LNCAP (cell line): Measurements from ENCODE around the gene CYSRT1.

Experiments
- TF ChIP-seq, protein P1 (sequence below): fragments of 450-650 bp; IDR thresholded peaks from 2 replicates; pipeline ENCODE4 v1.5.1; 2017; ENCODE audit warnings: mild to moderate bottlenecking

CYSRT1 gene

GRCh38 chr9:137198051-137198901, 26.7 kb upstream of the CYSRT1 start:
- TF ChIP-seq, protein P1, sequence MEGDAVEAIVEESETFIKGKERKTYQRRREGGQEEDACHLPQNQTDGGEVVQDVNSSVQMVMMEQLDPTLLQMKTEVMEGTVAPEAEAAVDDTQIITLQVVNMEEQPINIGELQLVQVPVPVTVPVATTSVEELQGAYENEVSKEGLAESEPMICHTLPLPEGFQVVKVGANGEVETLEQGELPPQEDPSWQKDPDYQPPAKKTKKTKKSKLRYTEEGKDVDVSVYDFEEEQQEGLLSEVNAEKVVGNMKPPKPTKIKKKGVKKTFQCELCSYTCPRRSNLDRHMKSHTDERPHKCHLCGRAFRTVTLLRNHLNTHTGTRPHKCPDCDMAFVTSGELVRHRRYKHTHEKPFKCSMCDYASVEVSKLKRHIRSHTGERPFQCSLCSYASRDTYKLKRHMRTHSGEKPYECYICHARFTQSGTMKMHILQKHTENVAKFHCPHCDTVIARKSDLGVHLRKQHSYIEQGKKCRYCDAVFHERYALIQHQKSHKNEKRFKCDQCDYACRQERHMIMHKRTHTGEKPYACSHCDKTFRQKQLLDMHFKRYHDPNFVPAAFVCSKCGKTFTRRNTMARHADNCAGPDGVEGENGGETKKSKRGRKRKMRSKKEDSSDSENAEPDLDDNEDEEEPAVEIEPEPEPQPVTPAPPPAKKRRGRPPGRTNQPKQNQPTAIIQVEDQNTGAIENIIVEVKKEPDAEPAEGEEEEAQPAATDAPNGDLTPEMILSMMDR, result no peak

GRCh38 chr9:137198902-137199283, 26.1 kb upstream of the CYSRT1 start:
- TF ChIP-seq, protein P1, result no peak

- TF ChIP-seq, protein P1, result no peak
Observed at GRCh38 chr9:137199411-137200121, 25.4 kb upstream of the CYSRT1 start.

GRCh38 chr9:137200311-137201204, 24.4 kb upstream of the CYSRT1 start, which contains the start of gene TPRN:
TSS of gene TPRN (minus strand) at chr9:137200741. CDS start at chr9:137200711, 30 bp downstream.
- TF ChIP-seq, protein P1, result no peak

DNA sequence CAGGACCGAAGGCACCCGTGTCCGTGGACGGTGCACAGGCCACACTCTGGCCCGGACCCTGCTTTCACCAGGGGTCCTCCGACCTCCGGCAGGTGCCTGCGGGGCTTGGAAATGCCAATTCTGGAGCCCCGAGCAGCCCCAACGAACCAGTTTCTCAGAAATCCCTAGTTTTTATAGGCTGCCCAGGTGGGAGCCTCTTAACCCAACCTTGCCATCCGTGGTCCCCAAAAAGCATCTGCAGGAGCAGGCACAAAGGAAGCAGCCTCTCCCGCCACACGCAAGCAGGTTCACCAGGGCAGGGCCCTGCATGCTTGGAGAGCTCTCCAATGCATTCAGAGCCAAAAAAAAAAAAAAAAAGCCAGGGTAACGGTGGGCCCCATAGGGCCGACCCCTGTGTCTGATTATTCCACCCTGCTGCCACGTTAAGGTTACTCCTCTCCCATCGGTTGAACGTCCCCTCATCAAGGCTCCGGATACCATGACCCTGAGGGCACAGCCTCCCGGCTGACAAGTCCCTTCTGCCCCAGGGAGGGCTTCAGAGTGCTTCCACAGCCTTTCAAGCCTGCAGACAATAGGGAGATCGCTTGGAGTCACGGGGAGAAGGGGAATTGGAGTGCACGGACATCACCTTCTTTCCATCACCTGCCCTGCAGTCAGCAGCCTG, 23.6 kb upstream of the CYSRT1 start:
- TF ChIP-seq, protein P1, result no peak

DNA sequence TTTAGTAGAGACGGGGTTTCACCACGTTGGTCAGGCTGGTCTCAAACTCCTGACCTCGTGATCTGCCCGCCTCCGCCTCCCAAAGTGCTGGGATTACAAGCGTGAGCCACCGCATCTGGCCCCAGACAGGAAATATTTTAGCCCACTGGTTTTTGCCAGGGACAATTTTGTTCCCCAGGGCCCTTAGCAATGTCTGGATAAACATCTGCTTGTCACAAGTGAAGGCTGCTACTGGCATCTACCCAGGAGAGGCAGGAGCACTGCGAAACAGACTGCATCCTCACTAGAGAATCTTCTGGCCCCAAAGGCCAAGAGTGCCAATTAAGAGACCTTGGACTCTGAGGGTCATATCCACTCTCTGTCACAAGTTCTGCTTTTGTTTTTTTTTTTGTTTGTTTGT, 22.0 kb upstream of the CYSRT1 start:
- TF ChIP-seq, protein P1, result no peak

- TF ChIP-seq, protein P1, result no peak
Observed at GRCh38 chr9:137204731-137205125, 20.2 kb upstream of the CYSRT1 start.
